Measurements from ENCODE around the gene KIF1A. TPM values are rescaled to one million over a fixed set of nuclear protein-coding genes. Genes with fewer than 3 reads are reported as not detected.
A peak's percentile ranks its signal among the peaks of the same experiment; 100 is the strongest.

KIF1A gene
- total RNA-seq, 1 experiment from 2014 or later: 279 TPM

DNA sequence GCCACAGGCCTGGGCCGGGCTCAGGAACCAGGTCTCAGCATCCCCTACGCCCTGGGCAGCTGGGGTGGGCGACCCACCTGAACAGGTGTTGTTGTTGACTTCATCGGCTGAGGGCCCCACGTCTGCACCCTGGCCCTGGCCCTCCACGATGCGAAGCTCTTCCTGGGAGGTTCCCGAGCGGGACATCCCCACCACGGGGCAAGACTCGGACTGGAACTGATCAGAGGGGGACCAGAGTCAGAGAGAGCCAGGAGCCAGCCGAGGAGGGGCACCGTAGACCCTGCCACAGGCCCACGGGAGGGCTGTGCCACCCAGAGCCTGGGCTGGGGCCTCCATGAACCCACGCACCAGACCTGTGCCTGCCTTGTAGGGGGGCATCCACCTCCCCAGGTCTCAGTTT, 74.1 kb downstream of the KIF1A start (continued):
- TF ChIP-seq GTF2I (CRISPR knock-in tag; conservative IDR thresholded peaks at IDR 0.05): no peak

DNA sequence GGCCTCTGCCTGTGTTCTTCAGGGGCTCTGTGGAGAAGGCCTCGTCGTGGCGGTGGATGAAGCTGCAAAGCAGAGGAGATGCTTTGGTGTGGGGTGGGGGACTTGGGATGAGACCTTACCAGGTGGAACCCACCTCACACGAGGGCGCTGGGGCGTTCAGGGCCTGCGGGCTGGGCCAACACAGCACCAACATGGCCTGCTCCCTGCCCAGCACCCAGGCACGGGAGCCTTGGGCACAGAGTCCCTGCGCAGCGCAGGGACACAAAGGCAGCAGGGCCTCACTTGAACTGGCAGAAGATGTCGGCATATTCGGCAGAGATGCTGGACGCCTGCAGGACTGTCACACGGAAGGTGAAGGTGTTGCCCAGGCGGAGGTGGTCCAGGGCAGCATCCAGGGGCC, 74.6 kb downstream of the KIF1A start:
- ChIA-PET CTCF (no interaction called here), POLR2A (no interaction called here)
- H3K9me3 Mint-ChIP-seq: no peaks in the 10 kb centered on the region

DNA sequence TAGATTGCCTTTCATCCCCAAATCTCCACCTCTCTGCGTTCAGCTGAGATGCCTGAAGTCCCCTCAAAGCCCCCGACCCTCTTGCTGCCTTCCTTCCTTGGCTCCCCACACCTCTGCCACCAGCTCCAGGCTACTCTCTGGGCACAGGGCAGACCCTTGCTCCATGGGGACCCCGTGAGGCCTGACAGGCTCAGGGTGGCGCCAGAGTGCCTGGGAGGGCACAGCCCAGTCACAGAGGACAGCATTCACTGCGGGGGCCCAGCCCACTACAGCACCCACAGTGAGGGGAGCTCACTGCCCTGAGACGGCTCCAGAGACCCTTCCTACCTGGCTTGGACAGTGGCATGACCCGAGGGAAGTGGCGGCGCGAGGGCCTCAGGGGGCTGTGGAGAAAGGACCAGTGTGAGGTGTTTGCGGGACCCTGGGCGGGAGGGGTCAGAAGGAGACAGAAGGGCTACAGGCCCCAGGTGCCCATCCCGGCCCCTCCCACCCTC, 77.4 kb downstream of the KIF1A start:
- peak; percentile 26 for DNase-seq (ENCODE audit: low spot score)
- Mint-ChIP-seq H3K4me3 (no peak overlapping the region), H3K4me1 (no peaks in the 10 kb centered on the region), H3K36me3 (peaks cover 61% of the 10 kb centered on the region), H3K27me3 (ENCODE audit: low read depth) (no peaks in the 10 kb centered on the region), H3K27ac (peak overlapping the region; percentile 20; the same call in 1 of the 2 replicates), H3K9me3 (no peaks in the 10 kb centered on the region)
- ChIA-PET CTCF (interaction anchor here (0.5 to 1.3 kb wide), 3 partner anchors 13 to 98 kb away, joined by 3 to 5 read pairs (median 4); no protein-coding TSS in a partner anchor), POLR2A (no interaction called here)
- peak; percentile 51 for ATAC-seq
- TF ChIP-seq ZNF232 (CRISPR knock-in tag; IDR thresholded peaks at IDR 0.05) (no peak), MYBL2 (CRISPR knock-in tag; IDR thresholded peaks at IDR 0.05) (no peak), ZNF121 (CRISPR knock-in tag; IDR thresholded peaks at IDR 0.05) (no peak), IRF2 (CRISPR knock-in tag; IDR thresholded peaks at IDR 0.05; ENCODE audit: borderline replicate concordance, low read depth) (no peak), EMX1 (CRISPR knock-in tag; IDR thresholded peaks at IDR 0.05) (no peak), FOXK1 (CRISPR knock-in tag; IDR thresholded peaks at IDR 0.05) (no peak), ZNF423 (CRISPR knock-in tag; IDR thresholded peaks at IDR 0.05) (no peak), CBFB (CRISPR knock-in tag; IDR thresholded peaks at IDR 0.05; ENCODE audit: low read depth) (no peak), TP53 (CRISPR knock-in tag; IDR thresholded peaks at IDR 0.05) (no peak)
- TF ChIP-seq, protein P1, sequence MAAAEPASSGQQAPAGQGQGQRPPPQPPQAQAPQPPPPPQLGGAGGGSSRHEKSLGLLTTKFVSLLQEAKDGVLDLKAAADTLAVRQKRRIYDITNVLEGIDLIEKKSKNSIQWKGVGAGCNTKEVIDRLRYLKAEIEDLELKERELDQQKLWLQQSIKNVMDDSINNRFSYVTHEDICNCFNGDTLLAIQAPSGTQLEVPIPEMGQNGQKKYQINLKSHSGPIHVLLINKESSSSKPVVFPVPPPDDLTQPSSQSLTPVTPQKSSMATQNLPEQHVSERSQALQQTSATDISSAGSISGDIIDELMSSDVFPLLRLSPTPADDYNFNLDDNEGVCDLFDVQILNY (CRISPR knock-in tag; IDR thresholded peaks at IDR 0.05): no peak
- TF ChIP-seq, protein P2, sequence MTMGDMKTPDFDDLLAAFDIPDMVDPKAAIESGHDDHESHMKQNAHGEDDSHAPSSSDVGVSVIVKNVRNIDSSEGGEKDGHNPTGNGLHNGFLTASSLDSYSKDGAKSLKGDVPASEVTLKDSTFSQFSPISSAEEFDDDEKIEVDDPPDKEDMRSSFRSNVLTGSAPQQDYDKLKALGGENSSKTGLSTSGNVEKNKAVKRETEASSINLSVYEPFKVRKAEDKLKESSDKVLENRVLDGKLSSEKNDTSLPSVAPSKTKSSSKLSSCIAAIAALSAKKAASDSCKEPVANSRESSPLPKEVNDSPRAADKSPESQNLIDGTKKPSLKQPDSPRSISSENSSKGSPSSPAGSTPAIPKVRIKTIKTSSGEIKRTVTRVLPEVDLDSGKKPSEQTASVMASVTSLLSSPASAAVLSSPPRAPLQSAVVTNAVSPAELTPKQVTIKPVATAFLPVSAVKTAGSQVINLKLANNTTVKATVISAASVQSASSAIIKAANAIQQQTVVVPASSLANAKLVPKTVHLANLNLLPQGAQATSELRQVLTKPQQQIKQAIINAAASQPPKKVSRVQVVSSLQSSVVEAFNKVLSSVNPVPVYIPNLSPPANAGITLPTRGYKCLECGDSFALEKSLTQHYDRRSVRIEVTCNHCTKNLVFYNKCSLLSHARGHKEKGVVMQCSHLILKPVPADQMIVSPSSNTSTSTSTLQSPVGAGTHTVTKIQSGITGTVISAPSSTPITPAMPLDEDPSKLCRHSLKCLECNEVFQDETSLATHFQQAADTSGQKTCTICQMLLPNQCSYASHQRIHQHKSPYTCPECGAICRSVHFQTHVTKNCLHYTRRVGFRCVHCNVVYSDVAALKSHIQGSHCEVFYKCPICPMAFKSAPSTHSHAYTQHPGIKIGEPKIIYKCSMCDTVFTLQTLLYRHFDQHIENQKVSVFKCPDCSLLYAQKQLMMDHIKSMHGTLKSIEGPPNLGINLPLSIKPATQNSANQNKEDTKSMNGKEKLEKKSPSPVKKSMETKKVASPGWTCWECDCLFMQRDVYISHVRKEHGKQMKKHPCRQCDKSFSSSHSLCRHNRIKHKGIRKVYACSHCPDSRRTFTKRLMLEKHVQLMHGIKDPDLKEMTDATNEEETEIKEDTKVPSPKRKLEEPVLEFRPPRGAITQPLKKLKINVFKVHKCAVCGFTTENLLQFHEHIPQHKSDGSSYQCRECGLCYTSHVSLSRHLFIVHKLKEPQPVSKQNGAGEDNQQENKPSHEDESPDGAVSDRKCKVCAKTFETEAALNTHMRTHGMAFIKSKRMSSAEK (CRISPR knock-in tag; IDR thresholded peaks at IDR 0.05; ENCODE audit: borderline replicate concordance): no peak
- TF ChIP-seq, protein P3, sequence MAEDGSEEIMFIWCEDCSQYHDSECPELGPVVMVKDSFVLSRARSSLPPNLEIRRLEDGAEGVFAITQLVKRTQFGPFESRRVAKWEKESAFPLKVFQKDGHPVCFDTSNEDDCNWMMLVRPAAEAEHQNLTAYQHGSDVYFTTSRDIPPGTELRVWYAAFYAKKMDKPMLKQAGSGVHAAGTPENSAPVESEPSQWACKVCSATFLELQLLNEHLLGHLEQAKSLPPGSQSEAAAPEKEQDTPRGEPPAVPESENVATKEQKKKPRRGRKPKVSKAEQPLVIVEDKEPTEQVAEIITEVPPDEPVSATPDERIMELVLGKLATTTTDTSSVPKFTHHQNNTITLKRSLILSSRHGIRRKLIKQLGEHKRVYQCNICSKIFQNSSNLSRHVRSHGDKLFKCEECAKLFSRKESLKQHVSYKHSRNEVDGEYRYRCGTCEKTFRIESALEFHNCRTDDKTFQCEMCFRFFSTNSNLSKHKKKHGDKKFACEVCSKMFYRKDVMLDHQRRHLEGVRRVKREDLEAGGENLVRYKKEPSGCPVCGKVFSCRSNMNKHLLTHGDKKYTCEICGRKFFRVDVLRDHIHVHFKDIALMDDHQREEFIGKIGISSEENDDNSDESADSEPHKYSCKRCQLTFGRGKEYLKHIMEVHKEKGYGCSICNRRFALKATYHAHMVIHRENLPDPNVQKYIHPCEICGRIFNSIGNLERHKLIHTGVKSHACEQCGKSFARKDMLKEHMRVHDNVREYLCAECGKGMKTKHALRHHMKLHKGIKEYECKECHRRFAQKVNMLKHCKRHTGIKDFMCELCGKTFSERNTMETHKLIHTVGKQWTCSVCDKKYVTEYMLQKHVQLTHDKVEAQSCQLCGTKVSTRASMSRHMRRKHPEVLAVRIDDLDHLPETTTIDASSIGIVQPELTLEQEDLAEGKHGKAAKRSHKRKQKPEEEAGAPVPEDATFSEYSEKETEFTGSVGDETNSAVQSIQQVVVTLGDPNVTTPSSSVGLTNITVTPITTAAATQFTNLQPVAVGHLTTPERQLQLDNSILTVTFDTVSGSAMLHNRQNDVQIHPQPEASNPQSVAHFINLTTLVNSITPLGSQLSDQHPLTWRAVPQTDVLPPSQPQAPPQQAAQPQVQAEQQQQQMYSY (CRISPR knock-in tag; IDR thresholded peaks at IDR 0.05): no peak
- TF ChIP-seq, protein P4, sequence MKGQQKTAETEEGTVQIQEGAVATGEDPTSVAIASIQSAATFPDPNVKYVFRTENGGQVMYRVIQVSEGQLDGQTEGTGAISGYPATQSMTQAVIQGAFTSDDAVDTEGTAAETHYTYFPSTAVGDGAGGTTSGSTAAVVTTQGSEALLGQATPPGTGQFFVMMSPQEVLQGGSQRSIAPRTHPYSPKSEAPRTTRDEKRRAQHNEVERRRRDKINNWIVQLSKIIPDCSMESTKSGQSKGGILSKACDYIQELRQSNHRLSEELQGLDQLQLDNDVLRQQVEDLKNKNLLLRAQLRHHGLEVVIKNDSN (CRISPR knock-in tag; IDR thresholded peaks at IDR 0.05): no peak

More for the DNA sequence above, 74.6 kb downstream of the KIF1A start:
- no peaks in the 10 kb centered on the region for H3K27me3 Mint-ChIP-seq (ENCODE audit: low read depth)
- H3K27ac Mint-ChIP-seq: no peak overlapping the region
- peaks cover 67% of the 10 kb centered on the region for H3K36me3 Mint-ChIP-seq
- H3K4me3 Mint-ChIP-seq: no peak overlapping the region
- DNase-seq (ENCODE audit: low spot score) (no peak), ATAC-seq (no peak)
- TF ChIP-seq, protein P5, sequence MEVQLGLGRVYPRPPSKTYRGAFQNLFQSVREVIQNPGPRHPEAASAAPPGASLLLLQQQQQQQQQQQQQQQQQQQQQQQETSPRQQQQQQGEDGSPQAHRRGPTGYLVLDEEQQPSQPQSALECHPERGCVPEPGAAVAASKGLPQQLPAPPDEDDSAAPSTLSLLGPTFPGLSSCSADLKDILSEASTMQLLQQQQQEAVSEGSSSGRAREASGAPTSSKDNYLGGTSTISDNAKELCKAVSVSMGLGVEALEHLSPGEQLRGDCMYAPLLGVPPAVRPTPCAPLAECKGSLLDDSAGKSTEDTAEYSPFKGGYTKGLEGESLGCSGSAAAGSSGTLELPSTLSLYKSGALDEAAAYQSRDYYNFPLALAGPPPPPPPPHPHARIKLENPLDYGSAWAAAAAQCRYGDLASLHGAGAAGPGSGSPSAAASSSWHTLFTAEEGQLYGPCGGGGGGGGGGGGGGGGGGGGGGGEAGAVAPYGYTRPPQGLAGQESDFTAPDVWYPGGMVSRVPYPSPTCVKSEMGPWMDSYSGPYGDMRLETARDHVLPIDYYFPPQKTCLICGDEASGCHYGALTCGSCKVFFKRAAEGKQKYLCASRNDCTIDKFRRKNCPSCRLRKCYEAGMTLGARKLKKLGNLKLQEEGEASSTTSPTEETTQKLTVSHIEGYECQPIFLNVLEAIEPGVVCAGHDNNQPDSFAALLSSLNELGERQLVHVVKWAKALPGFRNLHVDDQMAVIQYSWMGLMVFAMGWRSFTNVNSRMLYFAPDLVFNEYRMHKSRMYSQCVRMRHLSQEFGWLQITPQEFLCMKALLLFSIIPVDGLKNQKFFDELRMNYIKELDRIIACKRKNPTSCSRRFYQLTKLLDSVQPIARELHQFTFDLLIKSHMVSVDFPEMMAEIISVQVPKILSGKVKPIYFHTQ (CRISPR knock-in tag; IDR thresholded peaks at IDR 0.05): no peak
- no peak for TF ChIP-seq RORB (CRISPR knock-in tag; IDR thresholded peaks at IDR 0.05)
- TF ChIP-seq TEAD4 (CRISPR knock-in tag; IDR thresholded peaks at IDR 0.05): no peak
- no peak for TF ChIP-seq FOXP1 (CRISPR knock-in tag; IDR thresholded peaks at IDR 0.05; ENCODE audit: borderline replicate concordance)
- no peaks in the 10 kb centered on the region for H3K4me1 Mint-ChIP-seq
